A673 (cell line): ENCODE measurements around the gene PHF12. TPM values are rescaled to one million over a fixed set of nuclear protein-coding genes. Genes with fewer than 3 reads are reported as not detected.

ENCODE experiments used
- BruUV-seq: library from RNA; stranded (reverse); fragments of 400-500 nt; replicated peaks from 2 replicates; lab custom pipeline; 2021; lab: Mats Ljungman, UMichigan
- CTCF ChIA-PET: fragments of 300-600 bp; sonication (Branson Sonifier 250); formaldehyde crosslinking; loops from one replicate; lab custom pipeline; 2022; ENCODE audit warnings: antibody characterized with exemption; lab: Charles Lee
- POLR2A ChIA-PET: fragments of 300-600 bp; sonication (Branson Sonifier 250); formaldehyde crosslinking; loops from one replicate; lab custom pipeline; 2022; ENCODE audit warnings: antibody characterized with exemption; ENCODE audit not compliant: low non-redundant PET; lab: Charles Lee
- DNase-seq: peaks from one replicate; pipeline ENCODE4 v3.0.0-alpha.2; 2015; ENCODE audit warnings: low spot score
- H3K27ac ChIP-seq: fragments of 200-600 bp; sonication (generic); 2 replicates; pipeline ENCODE4 v1.5.1; 2016; ENCODE audit warnings: mixed run types, low read depth, mild to moderate bottlenecking, mixed read lengths, antibody characterized with exemption, low read length; ENCODE audit not compliant: poor library complexity, severe bottlenecking
- H3K27me3 ChIP-seq: fragments of 200-600 bp; sonication (generic); replicated peaks from 2 replicates; pipeline ENCODE4 v1.6.1; 2017; ENCODE audit warnings: mixed run types, low read depth, mild to moderate bottlenecking, mixed read lengths, antibody characterized with exemption, low read length; ENCODE audit not compliant: insufficient read depth, poor library complexity
- H3K36me3 ChIP-seq: fragments of 200-600 bp; sonication (generic); 2 replicates; pipeline ENCODE4 v1.6.1; 2016; ENCODE audit warnings: mixed run types, mild to moderate bottlenecking, mixed read lengths, antibody characterized with exemption, low read length; ENCODE audit not compliant: insufficient read depth, poor library complexity, severe bottlenecking
- H3K4me1 ChIP-seq: fragments of 200-600 bp; sonication (generic); 2 replicates; pipeline ENCODE4 v1.6.1; 2017; ENCODE audit warnings: mixed run types, mild to moderate bottlenecking, mixed read lengths, antibody characterized with exemption, low read length; ENCODE audit not compliant: insufficient read depth, poor library complexity, severe bottlenecking
- H3K4me3 ChIP-seq: fragments of 200-600 bp; sonication (generic); 2 replicates; pipeline ENCODE4 v1.5.1; 2016; ENCODE audit warnings: low read depth, mixed run types, mild to moderate bottlenecking, mixed read lengths, low read length; ENCODE audit not compliant: poor library complexity, severe bottlenecking
- H3K9me3 ChIP-seq: fragments of 200-600 bp; sonication (generic); 2 replicates; pipeline ENCODE4 v1.6.1; 2016; ENCODE audit warnings: mixed run types, low read depth, mild to moderate bottlenecking, mixed read lengths, antibody characterized with exemption, low read length; ENCODE audit not compliant: poor library complexity, severe bottlenecking
- EZH2 ChIP-seq: fragments of 200-600 bp; sonication (generic); IDR thresholded peaks from 2 replicates; pipeline ENCODE4 v1.6.1; 2017; ENCODE audit warnings: borderline replicate concordance, low read depth, mild to moderate bottlenecking, mixed read lengths, antibody characterized with exemption, low read length; ENCODE audit not compliant: poor library complexity, severe bottlenecking
- intact Hi-C: fragments of 100-400 bp; cut with micrococcal nuclease; formaldehyde crosslinking; loops from one replicate; pipeline ENCODE4 v1.10.0; 2022; ENCODE audit not compliant: unreplicated experiment
- total RNA-seq: library from RNA; stranded (reverse); gene quantifications from 2 replicates; pipeline ENCODE4 v1.2.3, GENCODE V29; 2021
- TF ChIP-seq, protein P1 (sequence below): fragments of 300-800, 200-600 bp; sonication (generic); conservative IDR thresholded peaks from 2 replicates; pipeline ENCODE4 v1.5.1; 2017; ENCODE audit warnings: low read depth, mild to moderate bottlenecking, antibody characterized with exemption, low read length, moderate library complexity, mixed read lengths

The PHF12 gene
- total RNA-seq, 1 experiment from 2014 or later, result 63.3 TPM

DNA sequence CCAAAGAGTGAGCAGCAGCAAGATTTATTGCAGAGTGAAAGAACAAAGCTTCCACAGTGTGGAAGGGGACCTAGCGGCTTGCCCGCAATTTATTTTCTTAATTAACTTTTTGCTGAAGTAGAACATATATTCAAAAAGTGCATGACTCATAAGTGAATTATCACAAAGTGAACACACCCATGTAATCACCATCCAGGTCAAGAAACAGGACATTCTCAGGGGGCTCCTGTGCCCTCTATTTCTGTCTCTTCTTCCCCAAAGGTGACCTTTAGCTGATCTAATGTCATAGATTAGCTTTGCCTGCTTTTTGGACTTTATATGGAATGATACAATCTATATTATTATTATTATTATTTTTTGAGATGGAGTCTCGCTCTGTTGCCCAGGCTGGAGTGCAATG is 76.6 kb downstream of the PHF12 start:
- Histone ChIP-seq H3K27me3 (no peaks in the 10 kb centered on the region), H3K4me1 (no peaks in the 10 kb centered on the region), H3K27ac (no peak overlapping the region), H3K9me3 (no peaks in the 10 kb centered on the region), H3K36me3 (peaks cover under 1% of the 10 kb centered on the region), H3K4me3 (no peak overlapping the region)
- POLR2A ChIA-PET, result interaction anchor here (0.6 kb wide), 1 partner anchor 18 kb away, joined by 11 read pairs; no protein-coding TSS in a partner anchor
- TF ChIP-seq EZH2, result no peak
- TF ChIP-seq, protein P1, sequence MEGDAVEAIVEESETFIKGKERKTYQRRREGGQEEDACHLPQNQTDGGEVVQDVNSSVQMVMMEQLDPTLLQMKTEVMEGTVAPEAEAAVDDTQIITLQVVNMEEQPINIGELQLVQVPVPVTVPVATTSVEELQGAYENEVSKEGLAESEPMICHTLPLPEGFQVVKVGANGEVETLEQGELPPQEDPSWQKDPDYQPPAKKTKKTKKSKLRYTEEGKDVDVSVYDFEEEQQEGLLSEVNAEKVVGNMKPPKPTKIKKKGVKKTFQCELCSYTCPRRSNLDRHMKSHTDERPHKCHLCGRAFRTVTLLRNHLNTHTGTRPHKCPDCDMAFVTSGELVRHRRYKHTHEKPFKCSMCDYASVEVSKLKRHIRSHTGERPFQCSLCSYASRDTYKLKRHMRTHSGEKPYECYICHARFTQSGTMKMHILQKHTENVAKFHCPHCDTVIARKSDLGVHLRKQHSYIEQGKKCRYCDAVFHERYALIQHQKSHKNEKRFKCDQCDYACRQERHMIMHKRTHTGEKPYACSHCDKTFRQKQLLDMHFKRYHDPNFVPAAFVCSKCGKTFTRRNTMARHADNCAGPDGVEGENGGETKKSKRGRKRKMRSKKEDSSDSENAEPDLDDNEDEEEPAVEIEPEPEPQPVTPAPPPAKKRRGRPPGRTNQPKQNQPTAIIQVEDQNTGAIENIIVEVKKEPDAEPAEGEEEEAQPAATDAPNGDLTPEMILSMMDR, result no peak
- intact Hi-C loops, result no loop called here
- DNase-seq, result no peak
- BruUV-seq, result no TSS peak
- CTCF ChIA-PET, result interaction anchor here (0.7 kb wide), 1 partner anchor 73 kb away, joined by 3 read pairs; no protein-coding TSS in a partner anchor

DNA sequence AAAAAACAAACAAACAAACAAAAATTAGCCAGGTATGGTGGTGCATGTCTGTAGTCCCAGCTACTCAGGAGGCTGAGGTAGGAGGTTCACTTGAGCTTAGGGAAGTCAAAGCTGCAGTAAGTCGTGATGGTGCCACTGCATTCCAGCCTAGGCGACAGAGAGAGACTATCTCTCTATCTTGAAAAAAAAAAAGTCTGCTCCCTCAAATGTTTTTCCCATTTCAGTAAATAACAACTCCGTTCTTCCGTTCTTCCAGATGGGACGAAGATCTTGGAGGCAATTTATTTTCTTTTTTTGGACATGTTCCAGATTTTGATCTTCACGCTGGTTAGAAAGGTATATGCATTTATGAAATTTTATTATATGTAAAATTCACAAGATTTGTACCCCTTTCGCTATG is 77.5 kb downstream of the PHF12 start:
- CTCF ChIA-PET, result no interaction called here
- POLR2A ChIA-PET, result no interaction called here
- intact Hi-C loops, result no loop called here

DNA sequence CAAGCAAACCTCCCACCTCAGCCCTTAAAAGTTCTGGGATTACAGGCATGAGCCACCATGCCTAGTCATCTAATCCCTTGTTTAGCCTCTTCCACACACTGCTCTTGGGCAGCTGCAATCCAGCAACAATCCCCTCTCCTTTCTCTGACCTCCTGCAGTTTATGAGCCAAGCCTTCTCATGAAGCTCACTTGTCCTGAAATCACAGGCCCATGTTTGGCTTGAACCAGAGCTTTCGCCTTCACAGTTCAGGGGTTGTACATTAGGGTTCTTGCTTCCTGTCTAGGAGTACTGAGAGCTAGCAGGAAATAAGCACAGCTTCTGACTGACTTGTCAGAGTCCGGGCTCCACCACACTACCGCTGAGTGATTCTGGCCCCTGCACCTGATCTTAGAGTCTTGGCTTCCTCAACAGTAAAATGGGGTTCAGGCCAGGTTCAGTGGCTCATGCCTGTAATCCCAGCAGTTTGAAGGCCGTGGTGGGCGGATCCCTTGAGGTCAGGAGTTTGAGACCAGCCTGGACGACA is 80.2 kb downstream of the PHF12 start:
- BruUV-seq, result no TSS peak
- intact Hi-C loops, result no loop called here
- H3K27me3 ChIP-seq, result no peaks in the 10 kb centered on the region
- H3K4me3 ChIP-seq, result no peak overlapping the region
- TF ChIP-seq EZH2, result no peak
- TF ChIP-seq, protein P1, result no peak
- CTCF ChIA-PET, result no interaction called here
- no peak for DNase-seq
- H3K36me3 ChIP-seq, result no peaks in the 10 kb centered on the region
- POLR2A ChIA-PET, result no interaction called here
- H3K4me1 ChIP-seq, result no peaks in the 10 kb centered on the region
- no peak overlapping the region for H3K27ac ChIP-seq
- H3K9me3 ChIP-seq, result no peaks in the 10 kb centered on the region

More for the DNA sequence above, 77.5 kb downstream of the PHF12 start:
- BruUV-seq, result no TSS peak
- TF ChIP-seq EZH2, result no peak
- TF ChIP-seq, protein P1, result no peak
- no peak overlapping the region for H3K4me3 ChIP-seq
- no peaks in the 10 kb centered on the region for H3K36me3 ChIP-seq
- H3K4me1 ChIP-seq, result no peaks in the 10 kb centered on the region
- no peaks in the 10 kb centered on the region for H3K9me3 ChIP-seq
- no peak for DNase-seq
- H3K27me3 ChIP-seq, result no peaks in the 10 kb centered on the region
- no peak overlapping the region for H3K27ac ChIP-seq
